Kasumi-1 (cell line): ENCODE results near the gene WWOX.
"Not testable (repeated sequence)": the region's sequence is repeated elsewhere in the genome, so short reads cannot be mapped to it uniquely, and the experiment has no call there.

ENCODE experiments used
- DNase-seq, 2 experiments: peaks; one replicate each; lab custom pipeline; 2025; lab: John Stamatoyannopoulos, UW

The WWOX gene

GRCh38 chr16:79213214-79213613 is 1113.8 kb downstream of the WWOX start:
- no peak for DNase-seq

GRCh38 chr16:79215289-79215688 is 1115.8 kb downstream of the WWOX start:
- no peak for DNase-seq

GRCh38 chr16:79217375-79218011 is 1118.0 kb downstream of the WWOX start:
- DNase-seq: no peak

GRCh38 chr16:79218351-79218750 is 1118.9 kb downstream of the WWOX start:
- no peak for DNase-seq

- DNase-seq: not testable (repeated sequence)
Observed at GRCh38 chr16:79225994-79226393, 1126.5 kb downstream of the WWOX start.

- DNase-seq: no peak
Observed at GRCh38 chr16:79229361-79229760, 1129.9 kb downstream of the WWOX start.

- DNase-seq: not testable (repeated sequence)
Observed at GRCh38 chr16:79245700-79246099, 1146.2 kb downstream of the WWOX start.

GRCh38 chr16:79247386-79247785 is 1147.9 kb downstream of the WWOX start:
- no peak for DNase-seq

- DNase-seq: no peak
Observed at GRCh38 chr16:79248351-79248750, 1148.9 kb downstream of the WWOX start.

GRCh38 chr16:79250502-79251098 is 1151.1 kb downstream of the WWOX start:
- DNase-seq: no peak

GRCh38 chr16:79253100-79253631 is 1153.7 kb downstream of the WWOX start:
- no peak for DNase-seq

- no peak for DNase-seq
Observed at GRCh38 chr16:79257953-79258490, 1158.6 kb downstream of the WWOX start.

GRCh38 chr16:79260890-79261289 is 1161.4 kb downstream of the WWOX start:
- not testable (repeated sequence) for DNase-seq

- DNase-seq: peak; percentile 15 to 26
Observed at GRCh38 chr16:79261481-79261940, 1162.1 kb downstream of the WWOX start.

- no peak for DNase-seq
Observed at GRCh38 chr16:79261944-79262552, 1162.6 kb downstream of the WWOX start.
